Lower leg skin (tissue), 4 donors: ENCODE measurements around the gene RRAGD. TPM values are rescaled to one million over a fixed set of nuclear protein-coding genes. Genes with fewer than 3 reads are reported as not detected.
A peak's percentile ranks its signal among the peaks of the same experiment; 100 is the strongest.

Experiments used
- DNase-seq, 2 donors: peaks; one replicate each; pipeline ENCODE4 v3.0.0-alpha.2; 2019; ENCODE audit warnings: low spot score in 2 of 2
- H3K4me3 ChIP-seq: fragments of 200-600 bp; sonication (generic); 2 replicates; pipeline ENCODE4 v1.5.1; 2017; ENCODE audit warnings: mild to moderate bottlenecking, low read depth; ENCODE audit not compliant: poor library complexity, severe bottlenecking
- CTCF ChIP-seq, 3 donors: fragments of 450-650 bp; IDR thresholded peaks; one replicate each; pipeline ENCODE4 v1.5.1; 2016; ENCODE audit warnings: antibody characterized with exemption in 3 of 3, mild to moderate bottlenecking in 3 of 3, moderate library complexity in 2 of 3
- POLR2A ChIP-seq, 2 donors: fragments of 450-650 bp; IDR thresholded peaks; one replicate each; pipeline ENCODE4 v1.6.1; 2016 to 2017; ENCODE audit warnings: antibody characterized with exemption in 2 of 2, mild to moderate bottlenecking in 1 of 2, moderate library complexity in 1 of 2
- WGBS, 2 donors: methylation state at CpG; one replicate each; pipeline ENCODE4 v1.1.5; 2018; 5-methylcytosine and 5-hydroxymethylcytosine counted together
- intact Hi-C: fragments of 100-400 bp; cut with DNase I; formaldehyde crosslinking; loops from one replicate; pipeline ENCODE4 v1.15.0; 2023; ENCODE audit warnings: low total_unique reads
- total RNA-seq, 4 donors: library from RNA; depleted of rRNA; stranded (reverse); fragments of >200 nt; gene quantifications; one replicate each; pipeline ENCODE4 v1.1.0, GENCODE V29; 2016

RRAGD gene
- total RNA-seq, 4 donors from 2014 or later, result 13.3 to 22.3 (median 20.1) TPM

- no peak overlapping the region for H3K4me3 ChIP-seq
- intact Hi-C loops, result loop anchor here (10.0 kb wide), 1 partner anchor 179 kb away; no protein-coding TSS in a partner anchor
- no peak for TF ChIP-seq CTCF (IDR thresholded peaks at IDR 0.05)
- no peak for TF ChIP-seq POLR2A (IDR thresholded peaks at IDR 0.05)
- WGBS, 2 donors, result 23 to 40% methylated on average over 2 of the region's 2 CpGs
- no peak for DNase-seq
Observed at GRCh38 chr6:89436226-89436625, 24.2 kb upstream of the RRAGD start.

GRCh38 chr6:89434954-89435353, 22.9 kb upstream of the RRAGD start:
- H3K4me3 ChIP-seq, result no peak overlapping the region
- 73 to 75% methylated on average over 4 of the region's 4 CpGs for WGBS, 2 donors
- intact Hi-C loops, result loop anchor here (10.0 kb wide), 1 partner anchor 180 kb away; no protein-coding TSS in a partner anchor
- DNase-seq, result no peak
- TF ChIP-seq POLR2A (IDR thresholded peaks at IDR 0.05) (no peak), CTCF (IDR thresholded peaks at IDR 0.05) (no peak)

- 74 to 84% methylated on average over 3 of the region's 3 CpGs for WGBS, 2 donors
- no peak overlapping the region for H3K4me3 ChIP-seq
- intact Hi-C loops, result loop anchor here (10.0 kb wide), 1 partner anchor 181 kb away; no protein-coding TSS in a partner anchor
- TF ChIP-seq POLR2A (IDR thresholded peaks at IDR 0.05) (no peak), CTCF (IDR thresholded peaks at IDR 0.05) (no peak)
- DNase-seq, result no peak
Observed at GRCh38 chr6:89434150-89434499, 22.1 kb upstream of the RRAGD start.

- peak overlapping the region; percentile 58 for H3K4me3 ChIP-seq
- intact Hi-C loops, result loop anchor here (10.0 kb wide), 1 partner anchor 181 kb away; no protein-coding TSS in a partner anchor
- TF ChIP-seq POLR2A (IDR thresholded peaks at IDR 0.05) (no peak), CTCF (IDR thresholded peaks at IDR 0.05) (no peak)
- DNase-seq, result peak in 1 of 2 donors; percentile 88
- WGBS, 2 donors, result 6 to 7% methylated on average over 30 to 39 of the region's 80 CpGs
Observed at GRCh38 chr6:89433252-89434149, 21.4 kb upstream of the RRAGD start.

- H3K4me3 ChIP-seq, result peak within 1 kb of the TSS; percentile 58
- 0 to 1% methylated on average over 10 to 15 of the region's 38 CpGs for WGBS, 2 donors
- DNase-seq, result peak; percentile 41 to 94
- intact Hi-C loops, result loop anchor here (10.0 kb wide), 1 partner anchor 182 kb away; no protein-coding TSS in a partner anchor
- TF ChIP-seq POLR2A (IDR thresholded peaks at IDR 0.05) (no peak), CTCF (IDR thresholded peaks at IDR 0.05) (no peak)
Observed at GRCh38 chr6:89432875-89433251, 20.8 kb upstream of the RRAGD start, which contains the start of gene ANKRD6. Gene ANKRD6 (plus strand): TSS chr6:89433152. CDS start chr6:89566977, 133,825 bp downstream.
